DOHH2 (cell line): ENCODE data around the gene SNRNP200.

Source experiments
- H3F3A ChIP-seq: fragments of 200-600 bp; sonication (generic), shearing (Covaris generic); 2 replicates; pipeline ENCODE4 v1.6.0; 2016; ENCODE audit warnings: antibody characterized with exemption, mild to moderate bottlenecking; ENCODE audit not compliant: control insufficient read depth, insufficient read depth
- H3K27ac ChIP-seq: fragments of 200-600 bp; sonication (generic); 2 replicates; pipeline ENCODE4 v1.5.1; 2014; ENCODE audit warnings: low read depth, mild to moderate bottlenecking, low read length, moderate library complexity
- H3K27me3 ChIP-seq: fragments of 200-600 bp; sonication (generic); 2 replicates; pipeline ENCODE4 v1.6.1; 2014; ENCODE audit warnings: mild to moderate bottlenecking, low read length, mixed read lengths; ENCODE audit not compliant: control insufficient read depth
- H3K36me3 ChIP-seq: fragments of 200-600 bp; sonication (generic); 2 replicates; pipeline ENCODE4 v1.6.1; 2014; ENCODE audit warnings: mild to moderate bottlenecking, low read length, moderate library complexity, mixed read lengths; ENCODE audit not compliant: control insufficient read depth
- H3K4me1 ChIP-seq: fragments of 200-600 bp; sonication (generic); 2 replicates; pipeline ENCODE4 v1.6.1; 2014; ENCODE audit warnings: mild to moderate bottlenecking, low read length, mixed read lengths; ENCODE audit not compliant: control insufficient read depth
- H3K4me2 ChIP-seq: fragments of 200-600 bp; sonication (generic); 2 replicates; pipeline ENCODE4 v1.6.0; 2014; ENCODE audit warnings: mild to moderate bottlenecking, low read length, moderate library complexity
- H3K4me3 ChIP-seq: fragments of 200-600 bp; sonication (generic); 2 replicates; pipeline ENCODE4 v1.5.1; 2014; ENCODE audit warnings: mild to moderate bottlenecking, low read length, mixed read lengths
- H3K79me2 ChIP-seq: fragments of 200-600 bp; sonication (generic); 2 replicates; pipeline ENCODE4 v1.6.1; 2014; ENCODE audit warnings: mild to moderate bottlenecking, low read length, mixed read lengths; ENCODE audit not compliant: control insufficient read depth
- H3K9me2 ChIP-seq: fragments of 200-600 bp; sonication (generic); replicated peaks from 2 replicates; pipeline ENCODE4 v1.6.1; 2014; ENCODE audit warnings: mild to moderate bottlenecking, low read length, mixed read lengths; ENCODE audit not compliant: control insufficient read depth
- H3K9me3 ChIP-seq: fragments of 200-600 bp; sonication (generic); 2 replicates; pipeline ENCODE4 v1.6.1; 2014; ENCODE audit warnings: antibody characterized with exemption, low read length, mixed read lengths; ENCODE audit not compliant: control insufficient read depth, insufficient read depth
- H4K20me1 ChIP-seq: fragments of 200-600 bp; sonication (generic); 2 replicates; pipeline ENCODE4 v1.6.0; 2014; ENCODE audit warnings: low read depth, mild to moderate bottlenecking, antibody characterized with exemption, low read length, moderate library complexity; ENCODE audit not compliant: control insufficient read depth, insufficient read depth
- CTCF ChIP-seq: fragments of 200-600 bp; sonication (generic); IDR thresholded peaks from one replicate; pipeline ENCODE4 v1.5.1; 2014; ENCODE audit warnings: antibody characterized with exemption, mild to moderate bottlenecking, low read depth, low read length; ENCODE audit not compliant: poor library complexity, severe bottlenecking
- EZH2phosphoT487 ChIP-seq: fragments of 200-600 bp; sonication (generic); IDR thresholded peaks from 2 replicates; pipeline ENCODE4 v1.6.1; 2017; ENCODE audit warnings: borderline replicate concordance, mild to moderate bottlenecking, antibody characterized with exemption, low read length, moderate library complexity, mixed read lengths

The SNRNP200 gene

DNA sequence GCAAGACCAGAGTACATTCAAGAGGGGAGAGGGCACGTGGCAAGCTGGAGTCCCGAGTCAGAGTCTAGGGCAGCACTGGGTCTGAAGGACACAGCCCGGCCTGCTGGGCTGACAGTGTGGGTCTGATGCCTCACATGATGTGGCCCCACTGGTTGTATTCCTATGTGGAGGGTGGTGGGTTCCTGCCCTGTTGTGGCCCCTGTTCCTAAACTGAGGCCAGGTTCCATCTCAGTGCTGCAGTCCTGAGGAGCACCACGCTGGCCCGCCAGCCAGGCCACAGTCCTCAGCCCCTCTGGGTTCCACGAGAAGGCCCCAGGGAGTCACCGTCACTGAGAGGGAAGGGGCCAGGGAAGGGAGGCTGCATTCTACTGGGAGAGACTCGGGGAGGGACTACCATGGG lies 52.8 kb downstream of the SNRNP200 start:
- Histone ChIP-seq H3K9me3 (no peaks in the 10 kb centered on the region), H3F3A (no peaks in the 10 kb centered on the region), H4K20me1 (no peaks in the 10 kb centered on the region), H3K36me3 (peaks cover 56% of the 10 kb centered on the region), H3K9me2 (no peaks in the 10 kb centered on the region), H3K79me2 (peaks cover 6% of the 10 kb centered on the region), H3K27me3 (no peaks in the 10 kb centered on the region), H3K4me3 (no peak overlapping the region), H3K4me2 (no peak overlapping the region), H3K4me1 (peaks cover 6% of the 10 kb centered on the region), H3K27ac (no peak overlapping the region)
- TF ChIP-seq EZH2phosphoT487 (no peak), CTCF (no peak)

- no peaks in the 10 kb centered on the region for H3K9me3 ChIP-seq
- peaks cover 3% of the 10 kb centered on the region; the same call in 1 of the 2 replicates for H3K79me2 ChIP-seq
- no peaks in the 10 kb centered on the region for H3K27me3 ChIP-seq
- H3K4me2 ChIP-seq: no peak overlapping the region
- TF ChIP-seq CTCF: no peak
- no peak for TF ChIP-seq EZH2phosphoT487
- no peaks in the 10 kb centered on the region for H3K9me2 ChIP-seq
- H3F3A ChIP-seq: no peaks in the 10 kb centered on the region
- H3K4me3 ChIP-seq: no peak overlapping the region
- H3K36me3 ChIP-seq: peaks cover 55% of the 10 kb centered on the region
- H3K4me1 ChIP-seq: peaks cover 3% of the 10 kb centered on the region
- no peaks in the 10 kb centered on the region for H4K20me1 ChIP-seq
- H3K27ac ChIP-seq: no peak overlapping the region
Measured at GRCh38 chr2:96251721-96252292, 53.5 kb downstream of the SNRNP200 start.

- Histone ChIP-seq H3K4me3 (no peak overlapping the region), H3F3A (no peaks in the 10 kb centered on the region), H3K36me3 (peaks cover 44% of the 10 kb centered on the region), H3K4me1 (peaks cover 15% of the 10 kb centered on the region), H3K9me2 (no peaks in the 10 kb centered on the region), H3K79me2 (no peaks in the 10 kb centered on the region), H3K27me3 (no peaks in the 10 kb centered on the region), H3K27ac (no peak overlapping the region), H3K9me3 (no peaks in the 10 kb centered on the region), H3K4me2 (no peak overlapping the region), H4K20me1 (no peaks in the 10 kb centered on the region)
- TF ChIP-seq CTCF: no peak
- TF ChIP-seq EZH2phosphoT487: no peak
Measured at GRCh38 chr2:96250188-96250587, 55.2 kb downstream of the SNRNP200 start.
